ENCODE results near the gene KRTAP4-3. TPM values are rescaled to one million over a fixed set of nuclear protein-coding genes. Genes with fewer than 3 reads are reported as not detected.
"Not testable (repeated sequence)": the region's sequence is repeated elsewhere in the genome, so short reads cannot be mapped to it uniquely, and the experiment has no call there.

Gene KRTAP4-3
- total RNA-seq, 1 donor from 2014 or later, result not detected

DNA sequence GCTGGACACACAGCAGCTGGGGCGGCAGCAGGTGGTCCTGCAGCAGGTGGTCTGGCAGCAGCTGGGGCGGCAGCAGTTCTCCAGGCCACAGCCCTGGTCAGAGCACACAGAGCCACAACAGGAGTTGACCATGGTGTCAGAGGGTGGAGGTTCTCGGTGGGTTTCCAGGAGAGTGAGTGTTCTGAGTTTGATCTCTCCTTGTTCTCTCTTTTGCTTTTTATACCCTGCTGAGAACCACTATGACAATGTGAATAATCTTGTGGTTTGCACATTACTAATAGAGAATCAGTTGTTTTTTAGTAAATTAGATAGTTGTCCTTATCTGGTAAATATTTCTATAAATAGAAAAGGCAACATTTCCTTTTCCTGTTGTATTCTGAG, 44.0 kb downstream of the KRTAP4-3 start, which contains the start of gene KRTAP4-12:
KRTAP4-12 (minus strand) TSS at position 192 of the 381 bp plus-strand sequence; CDS start at position 132, 60 bp downstream.
- ATAC-seq (ENCODE audit: poor library complexity); intact Hi-C loops (cut with DNase I); DNase-seq: not testable (repeated sequence)

DNA sequence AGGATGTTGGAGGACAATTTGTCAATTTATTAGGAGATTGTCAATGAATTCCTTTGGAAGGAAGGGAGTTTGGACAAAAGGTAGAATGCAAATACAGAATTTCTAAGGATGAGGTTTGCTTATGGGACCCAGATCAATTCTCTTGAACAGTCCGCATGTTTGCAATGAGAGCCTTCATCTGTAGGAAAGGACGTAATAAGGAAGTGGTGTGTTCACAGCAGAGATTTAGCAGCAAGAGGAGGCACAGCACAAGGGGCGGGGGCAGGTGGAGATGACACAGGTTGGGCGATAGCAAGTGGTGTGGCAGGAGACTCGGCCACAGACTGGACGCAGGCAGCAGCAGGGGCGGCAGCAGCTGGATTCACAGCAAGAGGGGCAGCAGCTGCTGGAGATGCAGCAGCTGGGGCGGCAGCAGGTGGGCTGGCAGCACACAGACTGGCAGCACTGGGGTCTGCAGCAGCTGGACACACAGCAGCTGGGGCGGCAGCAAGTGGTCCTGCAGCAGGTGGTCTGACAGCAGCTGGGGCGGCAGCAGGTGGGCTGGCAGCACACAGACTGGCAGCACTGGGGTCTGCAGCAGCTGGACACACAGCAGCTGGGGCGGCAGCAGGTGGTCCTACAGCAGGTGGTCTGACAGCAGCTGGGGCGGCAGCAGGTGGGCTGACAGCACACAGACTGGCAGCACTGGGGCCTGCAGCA, 44.6 kb downstream of the KRTAP4-3 start:
- DNase-seq; intact Hi-C loops (cut with DNase I); ATAC-seq (ENCODE audit: poor library complexity): not testable (repeated sequence)

DNA sequence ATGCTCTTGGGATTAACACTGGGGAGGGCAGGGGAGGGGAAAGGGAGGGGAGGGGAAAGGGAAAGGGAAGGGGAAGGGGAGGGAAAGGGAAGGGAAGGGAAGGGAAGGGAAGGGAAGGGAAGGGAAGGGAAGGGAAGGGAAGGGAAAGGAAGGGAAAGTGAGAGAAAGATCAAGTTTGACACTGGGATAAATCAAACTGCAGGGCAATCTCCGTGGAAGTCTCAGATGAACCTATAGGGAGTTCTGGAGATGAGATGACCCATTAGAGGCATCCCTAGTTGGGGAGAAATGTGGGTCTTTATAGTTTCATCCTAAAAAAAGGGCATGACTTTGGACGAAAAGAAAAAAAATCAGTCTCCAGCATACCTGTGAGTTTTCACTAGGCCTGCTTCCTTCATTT, 46.3 kb downstream of the KRTAP4-3 start:
- ATAC-seq (ENCODE audit: poor library complexity), result no peak
- DNase-seq, result no peak
- intact Hi-C loops (cut with DNase I), result no loop called here

DNA sequence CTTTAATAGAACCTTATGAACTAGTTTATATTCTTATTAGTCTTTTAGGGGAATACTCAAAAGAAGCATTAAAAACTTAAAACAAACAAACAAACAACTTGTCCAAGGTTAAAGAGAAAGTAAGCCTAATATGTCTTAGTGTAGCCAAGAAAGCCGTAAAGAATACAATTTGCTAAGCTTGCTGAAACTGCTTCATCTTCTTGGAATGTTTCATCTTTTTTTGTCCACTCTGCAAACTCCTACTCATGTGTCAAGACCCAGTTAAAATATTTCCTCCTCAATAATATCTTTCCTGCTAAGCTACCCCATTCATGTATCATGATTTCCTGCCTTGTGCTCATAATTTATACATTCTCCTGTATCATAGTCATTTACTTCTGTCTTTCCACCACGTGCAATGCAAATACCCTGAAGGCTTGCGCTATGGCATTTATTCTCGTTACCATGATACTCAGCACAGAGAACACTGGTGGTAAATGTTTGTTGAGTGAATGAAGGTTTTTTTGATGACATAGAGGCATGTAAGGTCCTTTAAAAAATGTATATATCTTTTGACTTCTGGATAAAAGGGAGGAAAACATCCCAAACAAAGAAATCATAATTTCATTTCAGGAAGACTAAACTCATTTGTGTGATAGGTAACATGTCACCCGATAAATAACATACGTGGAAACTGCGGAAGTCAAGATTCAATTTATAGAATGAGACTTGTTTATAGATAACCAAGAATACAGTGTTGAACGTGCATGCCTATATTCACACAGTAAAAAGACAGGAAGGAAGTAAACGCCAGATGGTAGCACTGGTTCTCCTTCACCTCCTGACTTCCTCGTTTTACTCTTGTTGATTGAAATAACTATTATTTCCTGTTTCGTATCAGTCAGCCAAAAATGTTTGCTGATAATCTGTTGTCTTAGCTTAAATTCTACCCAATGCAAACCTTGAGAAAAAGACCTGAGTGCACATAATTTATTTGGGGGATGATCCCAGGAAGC, 48.0 kb downstream of the KRTAP4-3 start:
- DNase-seq; ATAC-seq (ENCODE audit: poor library complexity); intact Hi-C loops (cut with DNase I): not testable (repeated sequence)

DNA sequence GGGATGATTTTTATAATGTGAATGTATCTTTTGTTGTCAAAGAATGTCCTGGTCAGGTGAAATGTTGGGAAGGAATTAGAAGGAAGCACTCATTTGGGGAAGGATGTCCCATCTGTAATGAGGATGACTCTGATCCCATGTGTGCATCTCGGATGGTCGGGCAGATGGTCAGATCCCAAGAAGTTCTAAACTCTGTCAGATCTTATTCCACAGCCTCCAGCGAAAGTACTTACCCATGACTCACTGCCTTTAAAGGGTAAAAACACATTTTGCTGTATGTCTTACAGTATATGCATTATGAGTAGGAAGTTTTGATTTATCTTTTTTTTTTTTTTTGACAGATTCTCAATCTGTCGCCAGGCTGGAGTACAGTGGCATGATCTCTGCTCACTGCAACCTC, 49.3 kb downstream of the KRTAP4-3 start:
- ATAC-seq (ENCODE audit: poor library complexity) (no peak), DNase-seq (no peak)
- intact Hi-C loops (cut with DNase I), result no loop called here

DNA sequence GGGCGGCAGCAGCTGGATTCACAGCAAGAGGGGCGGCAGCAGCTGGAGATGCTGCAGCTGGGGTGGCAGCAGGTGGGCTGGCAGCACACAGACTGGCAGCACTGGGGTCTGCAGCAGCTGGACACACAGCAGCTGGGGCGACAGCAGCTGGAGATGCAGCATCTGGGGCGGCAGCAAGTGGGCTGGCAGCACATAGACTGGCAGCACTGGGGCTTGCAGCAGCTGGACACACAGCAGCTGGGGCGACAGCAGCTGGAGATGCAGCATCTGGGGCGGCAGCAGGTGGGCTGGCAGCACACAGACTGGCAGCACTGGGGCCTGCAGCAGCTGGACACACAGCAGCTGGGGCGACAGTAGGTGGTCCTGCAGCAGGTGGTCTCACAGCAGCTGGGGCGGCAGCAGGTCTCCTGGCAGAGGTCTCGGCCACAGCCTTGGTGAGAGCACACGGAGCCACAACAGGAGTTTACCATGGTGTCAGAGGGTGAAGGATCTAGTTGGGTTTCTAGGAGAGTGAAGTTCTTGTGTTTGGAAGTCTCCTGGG, 50.1 kb downstream of the KRTAP4-3 start, which contains the start of gene KRTAP4-11:
KRTAP4-11 (minus strand) TSS at position 528 of the 541 bp plus-strand sequence; CDS start at position 470, 58 bp downstream.
- ATAC-seq (ENCODE audit: poor library complexity); DNase-seq; intact Hi-C loops (cut with DNase I): not testable (repeated sequence)

Other genes starting within 250 kb of the KRTAP4-3 start
- gene KRT23, start 230.6 kb downstream of the KRTAP4-3 start, total RNA-seq, result not detected
- gene KRT39, start 201.3 kb downstream of the KRTAP4-3 start, total RNA-seq, result not detected
- gene KRT40, start 183.9 kb downstream of the KRTAP4-3 start, total RNA-seq, result not detected
- gene KRTAP3-3, start 174.1 kb downstream of the KRTAP4-3 start, total RNA-seq, result not detected
- not detected for gene KRTAP3-2, start 168.3 kb downstream of the KRTAP4-3 start, total RNA-seq
- not detected for gene KRTAP3-1, start 159.1 kb downstream of the KRTAP4-3 start, total RNA-seq
- not detected for gene KRTAP1-5, start 141.0 kb downstream of the KRTAP4-3 start, total RNA-seq
- not detected for gene KRTAP1-4, start 138.0 kb downstream of the KRTAP4-3 start, total RNA-seq
- gene KRTAP1-3, start 133.3 kb downstream of the KRTAP4-3 start, total RNA-seq, result not detected
- not detected for gene KRTAP1-1, start 126.8 kb downstream of the KRTAP4-3 start, total RNA-seq
- gene KRTAP2-1, start 120.9 kb downstream of the KRTAP4-3 start, total RNA-seq, result not detected
- not detected for gene KRTAP2-2, start 113.0 kb downstream of the KRTAP4-3 start, total RNA-seq
- not detected for gene KRTAP2-3, start 108.1 kb downstream of the KRTAP4-3 start, total RNA-seq
- gene KRTAP2-4, start 102.3 kb downstream of the KRTAP4-3 start, total RNA-seq, result not detected
- not detected for gene KRTAP4-7, start 84.1 kb downstream of the KRTAP4-3 start, total RNA-seq
- not detected for gene KRTAP4-8, start 70.1 kb downstream of the KRTAP4-3 start, total RNA-seq
- gene KRTAP4-16, start 66.0 kb downstream of the KRTAP4-3 start, total RNA-seq, result not detected
- gene KRTAP4-9, start 62.8 kb downstream of the KRTAP4-3 start, total RNA-seq, result not detected
- not detected for gene KRTAP4-11, start 49.8 kb downstream of the KRTAP4-3 start, total RNA-seq
- gene KRTAP4-12, start 44.0 kb downstream of the KRTAP4-3 start, total RNA-seq, result not detected
- gene KRTAP4-6, start 27.7 kb downstream of the KRTAP4-3 start, total RNA-seq, result not detected
- not detected for gene KRTAP4-5, start 18.4 kb downstream of the KRTAP4-3 start, total RNA-seq
- gene KRTAP4-4, start 7.5 kb downstream of the KRTAP4-3 start, total RNA-seq, result not detected
- not detected for gene KRTAP4-2, start 10.0 kb upstream of the KRTAP4-3 start, total RNA-seq
- not detected for gene KRTAP4-1, start 16.7 kb upstream of the KRTAP4-3 start, total RNA-seq
- gene KRTAP9-1, start 21.7 kb upstream of the KRTAP4-3 start, total RNA-seq, result not detected
- not detected for gene KRTAP9-2, start 58.4 kb upstream of the KRTAP4-3 start, total RNA-seq
- not detected for gene KRTAP9-3, start 64.2 kb upstream of the KRTAP4-3 start, total RNA-seq
- gene KRTAP9-8, start 69.8 kb upstream of the KRTAP4-3 start, total RNA-seq, result not detected
- not detected for gene KRTAP9-4, start 81.5 kb upstream of the KRTAP4-3 start, total RNA-seq
- not detected for gene KRTAP9-9, start 87.2 kb upstream of the KRTAP4-3 start, total RNA-seq
- gene KRTAP9-6, start 97.2 kb upstream of the KRTAP4-3 start, total RNA-seq, result not detected
- not detected for gene KRTAP9-7, start 107.5 kb upstream of the KRTAP4-3 start, total RNA-seq
- not detected for gene KRTAP29-1, start 134.6 kb upstream of the KRTAP4-3 start, total RNA-seq
- gene KRTAP16-1, start 141.1 kb upstream of the KRTAP4-3 start, total RNA-seq, result not detected
- not detected for gene KRTAP17-1, start 147.5 kb upstream of the KRTAP4-3 start, total RNA-seq
- gene KRT33A, start 182.6 kb upstream of the KRTAP4-3 start, total RNA-seq, result not detected
- gene KRT33B, start 201.6 kb upstream of the KRTAP4-3 start, total RNA-seq, result not detected
- not detected for gene KRT34, start 214.1 kb upstream of the KRTAP4-3 start, total RNA-seq
- gene KRT31, start 229.4 kb upstream of the KRTAP4-3 start, total RNA-seq, result not detected